Upper lobe of right lung (tissue), 1 donor: Measurements from ENCODE around the gene CDCA7L. TPM values are rescaled to one million over a fixed set of nuclear protein-coding genes. Genes with fewer than 3 reads are reported as not detected.
"Not testable (repeated sequence)": the region's sequence is repeated elsewhere in the genome, so short reads cannot be mapped to it uniquely, and the experiment has no call there.

Source experiments
- ATAC-seq: fragments of 200-7000 bp; cut with Tn5 transposase; one replicate; pipeline ENCODE4 v1.9.1; 2020; ENCODE audit warnings: mild to moderate bottlenecking, moderate library complexity
- DNase-seq: peaks from one replicate; pipeline ENCODE4 v3.0.0-alpha.2; 2020
- H3K27ac ChIP-seq: fragments of 200-600 bp; one replicate; pipeline ENCODE4 v1.8.0; 2022
- H3K27me3 ChIP-seq: fragments of 200-600 bp; one replicate; pipeline ENCODE4 v1.8.0; 2022; ENCODE audit warnings: mild to moderate bottlenecking
- H3K36me3 ChIP-seq: fragments of 200-600 bp; one replicate; pipeline ENCODE4 v1.8.0; 2022
- H3K4me1 ChIP-seq: fragments of 200-600 bp; one replicate; pipeline ENCODE4 v1.8.0; 2022
- H3K4me3 ChIP-seq: fragments of 200-600 bp; one replicate; pipeline ENCODE4 v1.8.0; 2022; ENCODE audit warnings: mild to moderate bottlenecking
- H3K9me3 ChIP-seq: fragments of 200-600 bp; one replicate; pipeline ENCODE4 v1.8.0; 2022
- intact Hi-C: fragments of 100-400 bp; cut with DNase I; formaldehyde crosslinking; loops from one replicate; pipeline ENCODE4 v1.11.0; 2022
- total RNA-seq: library from RNA; stranded (reverse); fragmentation: NEBNext Ultra II Directional; extraction: Animal tissue kit (Norgen Biotek cat#: 25700); gene quantifications from one replicate; pipeline ENCODE4 v1.2.1, GENCODE V29; 2021
- TF ChIP-seq, protein P1 (sequence below): fragments of 200-600 bp; IDR thresholded peaks from one replicate; pipeline ENCODE4 v1.8.0; 2022; ENCODE audit warnings: antibody characterized with exemption
- donor health status: DM: no; HTN: yes; CAD: no; lungs with severe emphysema.

The CDCA7L gene
- total RNA-seq, 1 donor from 2014 or later: 41.2 TPM

DNA sequence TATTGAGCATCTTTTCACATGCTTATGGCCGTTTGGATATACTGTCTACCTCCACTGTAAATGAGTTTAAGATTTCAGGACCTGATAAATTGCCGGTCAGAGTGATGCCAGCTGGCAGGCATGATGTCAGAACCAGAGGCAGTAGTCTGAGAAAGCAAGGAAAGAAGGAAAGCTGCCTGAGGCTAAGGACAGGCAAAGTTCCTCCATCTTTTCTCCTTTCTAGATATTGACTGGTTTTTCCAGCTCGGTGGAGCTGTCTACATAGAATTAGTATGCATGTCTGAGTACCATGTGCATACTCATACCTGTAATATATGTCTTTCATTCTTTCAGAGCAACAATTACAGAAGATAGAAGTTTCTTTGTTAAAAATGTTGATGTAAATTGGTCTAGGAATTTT is 52.3 kb downstream of the CDCA7L start:
- DNase-seq (no peak), ATAC-seq (no peak)
- H3K27me3 ChIP-seq: no peaks in the 10 kb centered on the region
- no peaks in the 10 kb centered on the region for H3K4me1 ChIP-seq
- TF ChIP-seq, protein P1, sequence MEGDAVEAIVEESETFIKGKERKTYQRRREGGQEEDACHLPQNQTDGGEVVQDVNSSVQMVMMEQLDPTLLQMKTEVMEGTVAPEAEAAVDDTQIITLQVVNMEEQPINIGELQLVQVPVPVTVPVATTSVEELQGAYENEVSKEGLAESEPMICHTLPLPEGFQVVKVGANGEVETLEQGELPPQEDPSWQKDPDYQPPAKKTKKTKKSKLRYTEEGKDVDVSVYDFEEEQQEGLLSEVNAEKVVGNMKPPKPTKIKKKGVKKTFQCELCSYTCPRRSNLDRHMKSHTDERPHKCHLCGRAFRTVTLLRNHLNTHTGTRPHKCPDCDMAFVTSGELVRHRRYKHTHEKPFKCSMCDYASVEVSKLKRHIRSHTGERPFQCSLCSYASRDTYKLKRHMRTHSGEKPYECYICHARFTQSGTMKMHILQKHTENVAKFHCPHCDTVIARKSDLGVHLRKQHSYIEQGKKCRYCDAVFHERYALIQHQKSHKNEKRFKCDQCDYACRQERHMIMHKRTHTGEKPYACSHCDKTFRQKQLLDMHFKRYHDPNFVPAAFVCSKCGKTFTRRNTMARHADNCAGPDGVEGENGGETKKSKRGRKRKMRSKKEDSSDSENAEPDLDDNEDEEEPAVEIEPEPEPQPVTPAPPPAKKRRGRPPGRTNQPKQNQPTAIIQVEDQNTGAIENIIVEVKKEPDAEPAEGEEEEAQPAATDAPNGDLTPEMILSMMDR: no peak
- H3K27ac ChIP-seq: no peak overlapping the region
- intact Hi-C loops: no loop called here
- H3K36me3 ChIP-seq: no peaks in the 10 kb centered on the region
- no peak overlapping the region for H3K4me3 ChIP-seq
- no peaks in the 10 kb centered on the region for H3K9me3 ChIP-seq

DNA sequence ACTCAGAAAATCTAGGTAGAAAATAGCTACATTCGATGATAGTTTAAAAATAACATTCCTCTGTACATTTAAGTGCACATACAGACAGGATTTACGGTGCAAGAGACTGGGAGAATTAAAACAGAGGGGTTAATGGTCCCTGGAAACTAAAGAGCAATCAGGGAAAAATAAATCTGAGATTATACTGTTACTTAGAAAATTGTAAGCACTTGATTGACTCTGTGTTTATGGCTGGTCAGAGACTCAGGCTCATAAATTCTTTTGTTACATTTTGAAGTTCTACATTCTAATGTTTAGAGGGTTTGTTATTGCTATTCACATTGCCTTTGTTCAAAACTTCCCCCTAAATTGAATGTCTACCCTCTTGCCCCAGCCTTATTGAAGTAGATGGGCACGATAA is 54.4 kb downstream of the CDCA7L start:
- intact Hi-C loops: no loop called here
- no peaks in the 10 kb centered on the region for H3K36me3 ChIP-seq
- no peak overlapping the region for H3K4me3 ChIP-seq
- DNase-seq: no peak
- H3K4me1 ChIP-seq: no peaks in the 10 kb centered on the region
- no peaks in the 10 kb centered on the region for H3K27me3 ChIP-seq
- no peaks in the 10 kb centered on the region for H3K9me3 ChIP-seq
- TF ChIP-seq, protein P1: no peak
- H3K27ac ChIP-seq: no peak overlapping the region
- no peak for ATAC-seq

- ATAC-seq (no peak), DNase-seq (no peak)
- intact Hi-C loops: no loop called here
- H3K9me3 ChIP-seq: no peaks in the 10 kb centered on the region
- H3K4me3 ChIP-seq: no peak overlapping the region
- H3K4me1 ChIP-seq: no peaks in the 10 kb centered on the region
- no peak overlapping the region for H3K27ac ChIP-seq
- TF ChIP-seq, protein P1: no peak
- H3K27me3 ChIP-seq: no peaks in the 10 kb centered on the region
- H3K36me3 ChIP-seq: no peaks in the 10 kb centered on the region
These were observed 57.9 kb downstream of the CDCA7L start for GRCh38 chr7:21887779-21888178.

- TF ChIP-seq, protein P1: no peak
- ATAC-seq: no peak
- DNase-seq: no peak
These were observed 58.3 kb downstream of the CDCA7L start for GRCh38 chr7:21887353-21887752.

DNA sequence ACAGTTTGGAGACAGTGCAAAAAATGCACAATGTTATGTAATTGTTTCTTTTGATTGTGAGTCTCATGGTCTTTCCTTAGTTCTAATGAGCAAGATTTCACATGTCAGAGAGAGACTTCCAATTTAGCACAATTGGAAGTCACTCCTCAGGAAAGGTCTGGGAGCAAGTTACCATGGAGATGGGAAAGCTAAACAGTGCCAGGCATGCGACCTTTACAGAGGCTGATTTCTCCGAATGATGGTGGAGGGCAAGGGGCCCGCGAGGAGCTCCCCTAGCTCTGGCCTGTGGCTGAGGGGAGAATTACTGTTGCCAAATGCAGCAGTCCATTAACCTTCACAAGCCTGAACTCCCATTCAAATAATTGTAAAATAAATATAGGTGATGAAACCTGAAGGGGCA is 59.3 kb downstream of the CDCA7L start:
- H3K4me3 ChIP-seq: no peak overlapping the region
- H3K4me1 ChIP-seq: no peaks in the 10 kb centered on the region
- ATAC-seq (no peak), DNase-seq (no peak)
- TF ChIP-seq, protein P1: no peak
- intact Hi-C loops: no loop called here
- no peak overlapping the region for H3K27ac ChIP-seq
- no peaks in the 10 kb centered on the region for H3K36me3 ChIP-seq
- H3K27me3 ChIP-seq: no peaks in the 10 kb centered on the region
- H3K9me3 ChIP-seq: no peaks in the 10 kb centered on the region

More at GRCh38 chr7:21887353-21887752, 58.3 kb downstream of the CDCA7L start:
- no peak overlapping the region for H3K4me3 ChIP-seq
- no peaks in the 10 kb centered on the region for H3K9me3 ChIP-seq
- no peak overlapping the region for H3K27ac ChIP-seq
- H3K4me1 ChIP-seq: no peaks in the 10 kb centered on the region
- no peaks in the 10 kb centered on the region for H3K36me3 ChIP-seq
- intact Hi-C loops: no loop called here
- no peaks in the 10 kb centered on the region for H3K27me3 ChIP-seq

DNA sequence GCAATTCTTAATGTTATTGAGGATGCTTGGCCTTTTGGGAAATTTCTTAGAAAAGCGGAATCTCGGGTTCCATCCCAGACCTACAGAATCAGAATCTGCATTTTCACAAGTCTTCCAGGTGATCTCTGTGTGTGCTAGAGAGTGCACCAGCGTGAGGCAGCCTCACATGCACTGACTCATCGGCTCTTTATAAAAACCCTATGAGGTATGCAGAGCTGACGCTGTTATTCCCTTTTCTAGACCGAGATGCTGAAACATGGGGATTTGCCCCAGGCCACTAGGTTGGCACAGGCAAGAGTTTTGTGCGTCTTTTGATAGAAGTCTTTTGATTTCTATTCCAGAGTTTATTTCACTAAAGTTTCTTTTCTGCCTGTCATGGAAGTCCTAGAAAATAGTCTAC is 61.2 kb downstream of the CDCA7L start:
- no peaks in the 10 kb centered on the region for H3K9me3 ChIP-seq
- TF ChIP-seq, protein P1: no peak
- intact Hi-C loops: no loop called here
- no peaks in the 10 kb centered on the region for H3K4me1 ChIP-seq
- no peak overlapping the region for H3K4me3 ChIP-seq
- H3K36me3 ChIP-seq: no peaks in the 10 kb centered on the region
- no peaks in the 10 kb centered on the region for H3K27me3 ChIP-seq
- H3K27ac ChIP-seq: no peak overlapping the region
- no peak for DNase-seq
- no peak for ATAC-seq

- H3K4me3 ChIP-seq, H3K4me1 ChIP-seq, DNase-seq, ATAC-seq, intact Hi-C loops, H3K27me3 ChIP-seq, H3K27ac ChIP-seq, H3K36me3 ChIP-seq, H3K9me3 ChIP-seq: not testable (repeated sequence)
These were observed 62.2 kb downstream of the CDCA7L start for GRCh38 chr7:21883501-21883900.
